GM12878 (cell line): ENCODE measurements around the gene C12orf43. TPM values are rescaled to one million over a fixed set of nuclear protein-coding genes. Genes with fewer than 3 reads are reported as not detected.

Experiments used
- ATAC-seq: fragments of 200-7000 bp; cut with Tn5 transposase; 3 replicates; pipeline ENCODE4 v1.9.1; 2020; ENCODE audit warnings: mild to moderate bottlenecking, moderate library complexity
- BruUV-seq: library from RNA; stranded (reverse); fragments of 400-500 nt; replicated peaks from 2 replicates; lab custom pipeline; 2021; lab: Mats Ljungman, UMichigan
- CTCF ChIA-PET: fragments of 300-600 bp; sonication (Branson Sonifier 250); formaldehyde crosslinking; extraction: SDS; loops from one replicate; lab custom pipeline; 2021; ENCODE audit warnings: inconsistent platforms; lab: Yijun Ruan, JAX
- POLR2A ChIA-PET: fragments of 350-600 bp; formaldehyde crosslinking; extraction: SDS; loops from one replicate; lab custom pipeline; 2021; ENCODE audit warnings: inconsistent platforms; lab: Charles Lee
- RAD21 ChIA-PET: fragments of 300-600 bp; sonication (Branson Sonifier 250); formaldehyde crosslinking; loops from one replicate; lab custom pipeline; 2023; ENCODE audit warnings: antibody characterized with exemption; ENCODE audit not compliant: unreplicated experiment; lab: Charles Lee
- SMC1A ChIA-PET: fragments of 300-600 bp; sonication (Branson Sonifier 250); formaldehyde crosslinking; loops from one replicate; lab custom pipeline; 2023; ENCODE audit not compliant: unreplicated experiment, uncharacterized antibody; lab: Charles Lee
- DNase-seq: peaks from one replicate; pipeline ENCODE4 v3.0.0-alpha.2; 2011; ENCODE audit warnings: low read depth, low spot score
- FAIRE-seq: peaks from 3 replicates; lab custom pipeline; 2011; peaks lifted over from hg19 to GRCh38; lab: Jason Lieb, UNC
- H2AFZ ChIP-seq: 2 replicates; pipeline ENCODE4 v1.6.0; 2011; ENCODE audit warnings: low read depth, low read length, control low read depth; ENCODE audit not compliant: control insufficient read depth
- H3K27ac ChIP-seq: 2 replicates; pipeline ENCODE4 v1.5.1; 2011; ENCODE audit warnings: control low read depth; ENCODE audit not compliant: control insufficient read depth, insufficient read depth
- H3K27me3 ChIP-seq, 2 experiments: replicated peaks in 1 of 2; 2 replicates each; pipeline versions ENCODE4 v1.6.0 to v1.6.1; 2011; ENCODE audit warnings: low read length in 1 of 2; ENCODE audit not compliant: control insufficient read depth in 2 of 2, insufficient read depth in 2 of 2
- H3K36me3 ChIP-seq, 2 experiments: 2 replicates each; pipeline ENCODE4 v1.5.1; 2011; ENCODE audit warnings: low read length in 1 of 2; ENCODE audit not compliant: control insufficient read depth in 2 of 2, insufficient read depth in 2 of 2
- H3K4me1 ChIP-seq: 2 replicates; pipeline ENCODE4 v1.6.1; 2011; ENCODE audit warnings: mild to moderate bottlenecking, low read length, moderate library complexity, mixed read lengths; ENCODE audit not compliant: control insufficient read depth, insufficient read depth
- H3K4me2 ChIP-seq: 2 replicates; pipeline ENCODE4 v1.6.0; 2011; ENCODE audit warnings: control low read depth; ENCODE audit not compliant: control insufficient read depth, insufficient read depth
- H3K4me3 ChIP-seq: fragments of 200-600 bp; sonication (generic); 2 replicates; pipeline ENCODE4 v1.5.1; 2016
- H3K79me2 ChIP-seq: 2 replicates; pipeline ENCODE4 v1.6.0; 2011; ENCODE audit warnings: low read length; ENCODE audit not compliant: control insufficient read depth, insufficient read depth
- H3K9ac ChIP-seq: 2 replicates; pipeline ENCODE4 v1.8.0; 2011; ENCODE audit warnings: low read length, control low read depth, mixed read lengths; ENCODE audit not compliant: control insufficient read depth, insufficient read depth
- H3K9me3 ChIP-seq: replicated peaks from 3 replicates; pipeline ENCODE4 v1.5.1; 2011; ENCODE audit warnings: mild to moderate bottlenecking, low read length; ENCODE audit not compliant: control insufficient read depth, insufficient read depth
- H4K20me1 ChIP-seq: 2 replicates; pipeline ENCODE4 v1.6.0; 2011; ENCODE audit not compliant: control insufficient read depth, insufficient read depth
- CHD1 ChIP-seq: IDR thresholded peaks from 2 replicates; pipeline ENCODE4 v1.6.1; 2012; ENCODE audit warnings: low read depth, low read length, improper control_type of control experiment
- DPF2 ChIP-seq: fragments of 450-650 bp; IDR thresholded peaks from 2 replicates; pipeline ENCODE4 v1.6.1; 2017; ENCODE audit warnings: mild to moderate bottlenecking
- EP300 ChIP-seq, 2 experiments: fragments of 150-350 bp in 1 of 2; IDR thresholded peaks; 2 replicates each; pipeline ENCODE4 v1.6.1; 2011 to 2012; ENCODE audit warnings: low read depth in 2 of 2, low read length in 2 of 2, borderline replicate concordance in 1 of 2, improper control_type of control experiment in 1 of 2, inconsistent platforms in 1 of 2; ENCODE audit not compliant: control insufficient read depth in 1 of 2
- NBN ChIP-seq: fragments of 450-650 bp; IDR thresholded peaks from 2 replicates; pipeline ENCODE4 v1.6.1; 2016
- PAX5 ChIP-seq: IDR thresholded peaks from 2 replicates; pipeline ENCODE4 v1.6.1; 2011; ENCODE audit warnings: low read depth, low read length, borderline replicate concordance
- POU2F2 ChIP-seq: IDR thresholded peaks from 3 replicates; pipeline ENCODE4 v1.6.1; 2011; ENCODE audit warnings: low read depth, mild to moderate bottlenecking, low read length, borderline replicate concordance
- RCOR1 ChIP-seq: conservative IDR thresholded peaks from 2 replicates; pipeline ENCODE4 v1.6.1; 2012; ENCODE audit warnings: low read depth, low read length, improper control_type of control experiment
- WGBS: methylation state at CpG from one replicate; pipeline ENCODE4 v1.1.6; 2016; ENCODE audit warnings: low lambda C conversion rate; ENCODE audit not compliant: insufficient replicate concordance, insufficient coverage; ENCODE audit errors: missing lambda C conversion rate; 5-methylcytosine and 5-hydroxymethylcytosine counted together
- in situ Hi-C: fragments of 300-500 bp; cut with MboI; formaldehyde crosslinking; loops from 9 replicates; pipeline ENCODE4 v1.14.3; 2018; ENCODE audit warnings: mixed read lengths
- intact Hi-C: fragments of 100-400 bp; cut with micrococcal nuclease; formaldehyde crosslinking; loops from one replicate; pipeline ENCODE4 v1.14.2; 2022; ENCODE audit not compliant: unreplicated experiment
- polyA plus RNA-seq, 11 experiments: library from polyadenylated mRNA; depleted of rRNA in 4 of 11; unstranded in 6 of 11; stranded (reverse) in 5 of 11; fragments of >200 nt; fragmentation: Nextera tagmentation in 4 of 11; fragmentation: Illumina TruSeq in 1 of 11; extraction: Ambion mirVana in 4 of 11; extraction: Trizol in 1 of 11; gene quantifications; 1 replicate in 1 of 11; 2 replicates in 10 of 11; pipeline versions ENCODE4 v1.2.1 to v1.2.3, GENCODE V29; 2011 to 2016; ENCODE audit warnings: inconsistent platforms in 2 of 11, missing spikeins in 2 of 11, low read depth in 1 of 11
- total RNA-seq, 4 experiments: library from RNA; depleted of rRNA in 3 of 4; stranded (reverse); fragments of >200 nt in 3 of 4; fragmentation: Illumina TruSeq in 1 of 4; extraction: Trizol in 1 of 4; gene quantifications; 2 replicates each; pipeline versions ENCODE4 v1.2.1 to v1.2.3, GENCODE V29; 2013 to 2021
- TF ChIP-seq, protein P1 (sequence below): IDR thresholded peaks from 2 replicates; pipeline ENCODE4 v1.6.1; 2012; ENCODE audit warnings: improper control_type of control experiment, low read depth, low read length; ENCODE audit not compliant: insufficient replicate concordance

The C12orf43 gene
- total and polyA plus RNA-seq, 10 of the 15 experiments (the other 5 are each of a cell fraction or from before 2014, with no cell fraction given) = 7.5 to 30.8 (median 21.3) TPM

GRCh38 chr12:121008347-121009098 is 7.8 kb downstream of the C12orf43 start:
- TF ChIP-seq POU2F2 (no peak), PAX5 (no peak), DPF2 (no peak), RCOR1 (no peak), EP300 (IDR thresholded peaks at IDR 0.05; ENCODE audit: borderline replicate concordance in 1 of 2, control insufficient read depth in 1 of 2, low read depth in 2 of 2, low read length in 2 of 2) (no peak), CHD1 (no peak), NBN (no peak)
- TF ChIP-seq, protein P1, sequence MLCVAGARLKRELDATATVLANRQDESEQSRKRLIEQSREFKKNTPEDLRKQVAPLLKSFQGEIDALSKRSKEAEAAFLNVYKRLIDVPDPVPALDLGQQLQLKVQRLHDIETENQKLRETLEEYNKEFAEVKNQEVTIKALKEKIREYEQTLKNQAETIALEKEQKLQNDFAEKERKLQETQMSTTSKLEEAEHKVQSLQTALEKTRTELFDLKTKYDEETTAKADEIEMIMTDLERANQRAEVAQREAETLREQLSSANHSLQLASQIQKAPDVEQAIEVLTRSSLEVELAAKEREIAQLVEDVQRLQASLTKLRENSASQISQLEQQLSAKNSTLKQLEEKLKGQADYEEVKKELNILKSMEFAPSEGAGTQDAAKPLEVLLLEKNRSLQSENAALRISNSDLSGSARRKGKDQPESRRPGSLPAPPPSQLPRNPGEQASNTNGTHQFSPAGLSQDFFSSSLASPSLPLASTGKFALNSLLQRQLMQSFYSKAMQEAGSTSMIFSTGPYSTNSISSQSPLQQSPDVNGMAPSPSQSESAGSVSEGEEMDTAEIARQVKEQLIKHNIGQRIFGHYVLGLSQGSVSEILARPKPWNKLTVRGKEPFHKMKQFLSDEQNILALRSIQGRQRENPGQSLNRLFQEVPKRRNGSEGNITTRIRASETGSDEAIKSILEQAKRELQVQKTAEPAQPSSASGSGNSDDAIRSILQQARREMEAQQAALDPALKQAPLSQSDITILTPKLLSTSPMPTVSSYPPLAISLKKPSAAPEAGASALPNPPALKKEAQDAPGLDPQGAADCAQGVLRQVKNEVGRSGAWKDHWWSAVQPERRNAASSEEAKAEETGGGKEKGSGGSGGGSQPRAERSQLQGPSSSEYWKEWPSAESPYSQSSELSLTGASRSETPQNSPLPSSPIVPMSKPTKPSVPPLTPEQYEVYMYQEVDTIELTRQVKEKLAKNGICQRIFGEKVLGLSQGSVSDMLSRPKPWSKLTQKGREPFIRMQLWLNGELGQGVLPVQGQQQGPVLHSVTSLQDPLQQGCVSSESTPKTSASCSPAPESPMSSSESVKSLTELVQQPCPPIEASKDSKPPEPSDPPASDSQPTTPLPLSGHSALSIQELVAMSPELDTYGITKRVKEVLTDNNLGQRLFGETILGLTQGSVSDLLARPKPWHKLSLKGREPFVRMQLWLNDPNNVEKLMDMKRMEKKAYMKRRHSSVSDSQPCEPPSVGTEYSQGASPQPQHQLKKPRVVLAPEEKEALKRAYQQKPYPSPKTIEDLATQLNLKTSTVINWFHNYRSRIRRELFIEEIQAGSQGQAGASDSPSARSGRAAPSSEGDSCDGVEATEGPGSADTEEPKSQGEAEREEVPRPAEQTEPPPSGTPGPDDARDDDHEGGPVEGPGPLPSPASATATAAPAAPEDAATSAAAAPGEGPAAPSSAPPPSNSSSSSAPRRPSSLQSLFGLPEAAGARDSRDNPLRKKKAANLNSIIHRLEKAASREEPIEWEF = no peak
- intact Hi-C loops = no loop called here
- Histone ChIP-seq H3K4me1 (no peaks in the 10 kb centered on the region), H3K9me3 (no peaks in the 10 kb centered on the region), H3K9ac (no peak overlapping the region), H3K4me2 (no peak overlapping the region), H3K36me3 (peaks cover 14 to 19% of the 10 kb centered on the region in 2 experiments), H3K79me2 (no peaks in the 10 kb centered on the region), H2AFZ (no peak overlapping the region), H4K20me1 (no peaks in the 10 kb centered on the region), H3K27me3 (no peaks in the 10 kb centered on the region), H3K4me3 (no peak overlapping the region), H3K27ac (no peak overlapping the region)
- POLR2A ChIA-PET = no interaction called here
- DNase-seq = no peak
- no peak for ATAC-seq
- SMC1A ChIA-PET = no interaction called here
- RAD21 ChIA-PET = no interaction called here
- WGBS = 88% methylated on average over 8 of the region's 8 CpGs
- FAIRE-seq = no peak
- BruUV-seq = no TSS peak
- CTCF ChIA-PET = interaction anchor here (1.5 kb wide), 1 partner anchor 52 kb away, joined by 4 read pairs; no protein-coding TSS in a partner anchor
- in situ Hi-C loops = no loop called here
